GDM1 (cell line): Measurements from ENCODE around the gene EHD4.
A peak's percentile ranks its signal among the peaks of the same experiment; 100 is the strongest.

ENCODE experiments used
- DNase-seq: peaks from one replicate; lab custom pipeline; 2025; lab: John Stamatoyannopoulos, UW

The EHD4 gene

GRCh38 chr15:41994772-41995475, 22.6 kb upstream of the EHD4 start:
- DNase-seq, result no peak

GRCh38 chr15:41994171-41994650, 21.9 kb upstream of the EHD4 start:
- no peak for DNase-seq

GRCh38 chr15:41993472-41994170, 21.3 kb upstream of the EHD4 start:
- no peak for DNase-seq

- no peak for DNase-seq
Measured at GRCh38 chr15:41992803-41993190, 20.4 kb upstream of the EHD4 start.

GRCh38 chr15:41992151-41992802, 19.9 kb upstream of the EHD4 start:
- no peak for DNase-seq

GRCh38 chr15:41990691-41991090, 18.3 kb upstream of the EHD4 start:
- DNase-seq, result no peak

- DNase-seq, result no peak
Measured at GRCh38 chr15:41990243-41990605, 17.9 kb upstream of the EHD4 start.

- peak; percentile 52 for DNase-seq
Measured at GRCh38 chr15:41989573-41990242, 17.4 kb upstream of the EHD4 start.

- DNase-seq, result no peak
Measured at GRCh38 chr15:41988896-41989572, 16.7 kb upstream of the EHD4 start.

- DNase-seq, result no peak
Measured at GRCh38 chr15:41987925-41988275, 15.5 kb upstream of the EHD4 start.

GRCh38 chr15:41987246-41987924, 15.0 kb upstream of the EHD4 start:
- DNase-seq, result no peak

- no peak for DNase-seq
Measured at GRCh38 chr15:41985236-41986160, 13.1 kb upstream of the EHD4 start.

- DNase-seq, result no peak
Measured at GRCh38 chr15:41984622-41985021, 12.3 kb upstream of the EHD4 start.

- no peak for DNase-seq
Measured at GRCh38 chr15:41983621-41984571, 11.5 kb upstream of the EHD4 start.

- DNase-seq, result no peak
Measured at GRCh38 chr15:41983221-41983620, 10.9 kb upstream of the EHD4 start.

- DNase-seq, result no peak
Measured at GRCh38 chr15:41982133-41982930, 10.0 kb upstream of the EHD4 start.

- DNase-seq, result no peak
Measured at GRCh38 chr15:41981371-41982132, 9.2 kb upstream of the EHD4 start.
